MM.1S (cell line): ENCODE measurements around the gene CDC14A.

Source experiments
- CTCF ChIP-seq: fragments of 300-600 bp; sonication (generic); IDR thresholded peaks from 2 replicates; pipeline ENCODE4 v1.5.1; 2016; ENCODE audit warnings: antibody characterized with exemption, low read length, mixed read lengths
- EZH2phosphoT487 ChIP-seq: fragments of 300-600 bp; sonication (generic); IDR thresholded peaks from 2 replicates; pipeline ENCODE4 v1.6.1; 2018; ENCODE audit warnings: antibody characterized with exemption, low read length

- TF ChIP-seq CTCF (no peak), EZH2phosphoT487 (no peak)
Measured at GRCh38 chr1:100485855-100486258, 133.6 kb downstream of the CDC14A start.
